ENCODE results near the gene NELFE. TPM values are rescaled to one million over a fixed set of nuclear protein-coding genes. Genes with fewer than 3 reads are reported as not detected.

Gene NELFE
- total and polyA plus RNA-seq, 2 of the 13 experiments (the other 11 are each of a cell fraction or from before 2014, with no cell fraction given), result 51.3 to 69.8 TPM

GRCh38 chr6:31927242-31927862, 31.4 kb downstream of the NELFE start, which contains the start of gene C2 (continued):
- TF ChIP-seq, protein P1, sequence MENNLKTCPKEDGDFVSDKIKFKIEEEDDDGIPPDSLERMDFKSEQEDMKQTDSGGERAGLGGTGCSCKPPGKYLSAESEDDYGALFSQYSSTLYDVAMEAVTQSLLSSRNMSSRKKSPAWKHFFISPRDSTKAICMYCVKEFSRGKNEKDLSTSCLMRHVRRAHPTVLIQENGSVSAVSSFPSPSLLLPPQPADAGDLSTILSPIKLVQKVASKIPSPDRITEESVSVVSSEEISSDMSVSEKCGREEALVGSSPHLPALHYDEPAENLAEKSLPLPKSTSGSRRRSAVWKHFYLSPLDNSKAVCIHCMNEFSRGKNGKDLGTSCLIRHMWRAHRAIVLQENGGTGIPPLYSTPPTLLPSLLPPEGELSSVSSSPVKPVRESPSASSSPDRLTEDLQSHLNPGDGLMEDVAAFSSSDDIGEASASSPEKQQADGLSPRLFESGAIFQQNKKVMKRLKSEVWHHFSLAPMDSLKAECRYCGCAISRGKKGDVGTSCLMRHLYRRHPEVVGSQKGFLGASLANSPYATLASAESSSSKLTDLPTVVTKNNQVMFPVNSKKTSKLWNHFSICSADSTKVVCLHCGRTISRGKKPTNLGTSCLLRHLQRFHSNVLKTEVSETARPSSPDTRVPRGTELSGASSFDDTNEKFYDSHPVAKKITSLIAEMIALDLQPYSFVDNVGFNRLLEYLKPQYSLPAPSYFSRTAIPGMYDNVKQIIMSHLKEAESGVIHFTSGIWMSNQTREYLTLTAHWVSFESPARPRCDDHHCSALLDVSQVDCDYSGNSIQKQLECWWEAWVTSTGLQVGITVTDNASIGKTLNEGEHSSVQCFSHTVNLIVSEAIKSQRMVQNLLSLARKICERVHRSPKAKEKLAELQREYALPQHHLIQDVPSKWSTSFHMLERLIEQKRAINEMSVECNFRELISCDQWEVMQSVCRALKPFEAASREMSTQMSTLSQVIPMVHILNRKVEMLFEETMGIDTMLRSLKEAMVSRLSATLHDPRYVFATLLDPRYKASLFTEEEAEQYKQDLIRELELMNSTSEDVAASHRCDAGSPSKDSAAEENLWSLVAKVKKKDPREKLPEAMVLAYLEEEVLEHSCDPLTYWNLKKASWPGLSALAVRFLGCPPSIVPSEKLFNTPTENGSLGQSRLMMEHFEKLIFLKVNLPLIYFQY (CRISPR knock-in tag; IDR thresholded peaks at IDR 0.05; ENCODE audit: borderline replicate concordance), result peak; percentile 97
- TF ChIP-seq ESRRA (CRISPR knock-in tag; IDR thresholded peaks at IDR 0.05; ENCODE audit: low read depth) (peak; percentile 16; the same call in 1 of the 2 replicates), ZNF614 (CRISPR knock-in tag; IDR thresholded peaks at IDR 0.05; ENCODE audit: borderline replicate concordance) (peak; percentile 78), DPF2 (CRISPR knock-in tag; IDR thresholded peaks at IDR 0.05; ENCODE audit: borderline replicate concordance, low read depth) (peak; percentile 98), ZNF550 (CRISPR knock-in tag; IDR thresholded peaks at IDR 0.05; ENCODE audit: borderline replicate concordance) (no peak), GTF3A (CRISPR knock-in tag; conservative IDR thresholded peaks at IDR 0.05) (no peak), ZHX1 (CRISPR knock-in tag; IDR thresholded peaks at IDR 0.05; ENCODE audit: low read depth) (no peak), KLF16 (CRISPR knock-in tag; IDR thresholded peaks at IDR 0.05) (peak in 1 of 2 experiments; percentile 82; a peak in 2 of 4 replicates), SMAD1 (CRISPR knock-in tag; IDR thresholded peaks at IDR 0.05; ENCODE audit: borderline replicate concordance, low read depth) (no peak), ZNF225 (CRISPR knock-in tag; IDR thresholded peaks at IDR 0.05) (no peak), NR2F2 (IDR thresholded peaks at IDR 0.05; ENCODE audit: borderline replicate concordance, low read depth) (no peak; the same call in 1 of the 2 replicates), ZNF33B (CRISPR knock-in tag; IDR thresholded peaks at IDR 0.05) (peak; percentile 16; the same call in 1 of the 2 replicates), SOX5 (CRISPR knock-in tag; IDR thresholded peaks at IDR 0.05; ENCODE audit: borderline replicate concordance) (peak; percentile 91), KDM6A (CRISPR knock-in tag; IDR thresholded peaks at IDR 0.05; ENCODE audit: low read depth) (peak; percentile 97), MEIS2 (CRISPR knock-in tag; IDR thresholded peaks at IDR 0.05) (peak; percentile 61; the same call in 1 of the 2 replicates), ZNF263 (CRISPR knock-in tag; IDR thresholded peaks at IDR 0.05) (peak; percentile 18; the same call in 1 of the 2 replicates), SPEN (CRISPR knock-in tag; IDR thresholded peaks at IDR 0.05; ENCODE audit: low read depth) (peak; percentile 71; the same call in 1 of the 2 replicates)
- TF ChIP-seq, protein P2, sequence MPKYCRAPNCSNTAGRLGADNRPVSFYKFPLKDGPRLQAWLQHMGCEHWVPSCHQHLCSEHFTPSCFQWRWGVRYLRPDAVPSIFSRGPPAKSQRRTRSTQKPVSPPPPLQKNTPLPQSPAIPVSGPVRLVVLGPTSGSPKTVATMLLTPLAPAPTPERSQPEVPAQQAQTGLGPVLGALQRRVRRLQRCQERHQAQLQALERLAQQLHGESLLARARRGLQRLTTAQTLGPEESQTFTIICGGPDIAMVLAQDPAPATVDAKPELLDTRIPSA (CRISPR knock-in tag; IDR thresholded peaks at IDR 0.05; ENCODE audit: borderline replicate concordance), result no peak
- TF ChIP-seq, protein P3, sequence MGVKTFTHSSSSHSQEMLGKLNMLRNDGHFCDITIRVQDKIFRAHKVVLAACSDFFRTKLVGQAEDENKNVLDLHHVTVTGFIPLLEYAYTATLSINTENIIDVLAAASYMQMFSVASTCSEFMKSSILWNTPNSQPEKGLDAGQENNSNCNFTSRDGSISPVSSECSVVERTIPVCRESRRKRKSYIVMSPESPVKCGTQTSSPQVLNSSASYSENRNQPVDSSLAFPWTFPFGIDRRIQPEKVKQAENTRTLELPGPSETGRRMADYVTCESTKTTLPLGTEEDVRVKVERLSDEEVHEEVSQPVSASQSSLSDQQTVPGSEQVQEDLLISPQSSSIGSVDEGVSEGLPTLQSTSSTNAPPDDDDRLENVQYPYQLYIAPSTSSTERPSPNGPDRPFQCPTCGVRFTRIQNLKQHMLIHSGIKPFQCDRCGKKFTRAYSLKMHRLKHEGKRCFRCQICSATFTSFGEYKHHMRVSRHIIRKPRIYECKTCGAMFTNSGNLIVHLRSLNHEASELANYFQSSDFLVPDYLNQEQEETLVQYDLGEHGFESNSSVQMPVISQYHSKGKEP (CRISPR knock-in tag; IDR thresholded peaks at IDR 0.05), result no peak
- TF ChIP-seq, protein P4, sequence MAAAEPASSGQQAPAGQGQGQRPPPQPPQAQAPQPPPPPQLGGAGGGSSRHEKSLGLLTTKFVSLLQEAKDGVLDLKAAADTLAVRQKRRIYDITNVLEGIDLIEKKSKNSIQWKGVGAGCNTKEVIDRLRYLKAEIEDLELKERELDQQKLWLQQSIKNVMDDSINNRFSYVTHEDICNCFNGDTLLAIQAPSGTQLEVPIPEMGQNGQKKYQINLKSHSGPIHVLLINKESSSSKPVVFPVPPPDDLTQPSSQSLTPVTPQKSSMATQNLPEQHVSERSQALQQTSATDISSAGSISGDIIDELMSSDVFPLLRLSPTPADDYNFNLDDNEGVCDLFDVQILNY (CRISPR knock-in tag; conservative IDR thresholded peaks at IDR 0.05), result no peak
